Stimulated activated naive CD8-positive, alpha-beta T cell treated with anti-CD3 and anti-CD28 coated beads, Interleukin-15, Interleukin-2, amounts not matched to agents 100 U/mL and 50 U/mL, for 24 hours (primary cell): ENCODE data around the gene TMEM247.

ENCODE experiments used
- ATAC-seq: fragments of 150-1000 bp; cut with Tn5 transposase; one replicate; pipeline ENCODE4 v1.10.0; 2021
- DNase-seq: peaks from one replicate; pipeline ENCODE4 v3.0.0; 2021

Gene TMEM247

DNA sequence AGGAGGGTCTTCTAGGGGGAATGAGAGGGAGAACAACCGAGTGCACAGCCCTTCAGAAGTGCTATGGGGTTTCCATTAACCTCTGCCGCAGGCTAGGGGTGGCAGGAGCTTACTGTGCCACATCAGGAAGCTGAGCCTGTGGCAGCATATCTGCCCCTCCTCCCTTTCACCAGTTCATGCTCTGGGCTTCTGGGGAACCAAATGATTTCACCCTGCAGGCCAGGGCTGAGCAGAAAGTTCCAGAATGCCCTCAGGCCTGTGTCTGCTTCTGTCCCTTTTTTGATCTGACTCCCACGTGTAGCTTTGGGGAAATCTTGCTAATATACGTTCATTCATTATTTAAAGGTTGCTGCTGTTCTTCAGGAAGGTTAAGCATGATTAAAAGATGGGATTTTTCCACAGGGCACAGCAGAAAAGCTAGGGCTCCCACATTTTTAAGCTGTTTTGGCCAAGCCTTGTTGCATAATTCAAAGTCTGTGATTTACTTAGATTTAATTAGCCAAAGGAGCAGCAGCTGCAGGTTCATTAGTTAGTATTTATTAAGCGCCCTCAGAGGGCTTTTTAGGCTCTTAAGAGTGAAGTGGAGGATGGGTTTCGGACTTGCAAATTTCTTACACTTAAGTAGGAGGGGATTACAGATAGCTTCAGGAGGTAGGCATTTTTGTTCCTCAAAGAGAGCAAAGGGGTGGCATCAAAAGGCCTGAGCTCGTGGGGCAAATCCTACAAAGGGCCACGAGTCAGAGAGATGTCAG lies 10.2 kb downstream of the TMEM247 start:
- no peak for DNase-seq
- ATAC-seq, result no peak

DNA sequence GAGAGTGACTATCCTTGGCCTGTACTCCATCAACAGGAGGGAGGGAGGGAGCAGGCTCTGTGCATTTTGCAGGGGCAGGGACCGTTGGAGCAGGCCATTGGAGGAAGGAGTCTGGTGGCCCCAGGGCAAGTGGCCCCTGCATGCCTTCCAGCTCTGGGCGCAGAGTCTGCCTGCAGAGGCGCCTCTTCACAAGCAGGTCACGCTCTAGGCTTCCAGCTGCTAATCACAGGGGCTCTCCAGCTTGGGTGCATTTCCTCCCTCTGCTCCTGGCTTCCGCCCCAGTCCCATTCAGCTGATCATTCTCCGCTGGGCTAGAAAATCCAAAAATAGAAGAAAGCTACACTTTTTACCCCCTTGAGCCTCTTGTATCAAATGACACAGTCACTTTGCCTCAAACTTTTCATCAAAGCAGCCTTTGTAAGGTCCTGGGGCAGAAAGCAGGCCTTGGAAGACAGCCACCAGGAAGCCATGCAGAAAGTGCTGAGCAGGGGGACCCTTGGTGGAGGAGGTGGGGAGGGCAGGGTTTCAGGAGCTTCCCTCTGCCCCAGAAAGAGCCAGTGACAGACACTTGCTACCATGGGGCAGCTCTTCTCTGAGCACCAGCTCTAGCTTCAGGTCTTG lies 11.3 kb downstream of the TMEM247 start:
- no peak for ATAC-seq
- no peak for DNase-seq

DNA sequence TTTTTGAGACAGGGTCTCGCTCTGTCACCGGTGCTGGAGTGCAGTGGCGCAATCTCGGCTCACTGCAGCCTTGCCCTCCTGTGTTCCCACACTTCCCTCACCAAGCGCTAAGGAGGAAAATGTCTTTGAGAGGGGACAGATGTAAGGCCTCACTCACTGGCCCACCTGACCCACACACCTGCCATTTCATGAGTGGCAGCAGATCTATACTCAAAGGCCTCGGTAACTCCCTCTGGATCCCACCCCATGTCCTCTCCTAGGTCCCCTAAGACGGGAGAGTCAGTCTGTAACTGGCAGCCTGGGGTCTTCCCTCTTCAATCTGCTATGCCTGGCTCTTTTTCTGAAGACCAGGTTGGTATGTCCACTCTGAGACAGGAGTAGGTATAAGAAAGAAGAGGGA lies 12.9 kb downstream of the TMEM247 start:
- no peak for ATAC-seq
- DNase-seq, result no peak

DNA sequence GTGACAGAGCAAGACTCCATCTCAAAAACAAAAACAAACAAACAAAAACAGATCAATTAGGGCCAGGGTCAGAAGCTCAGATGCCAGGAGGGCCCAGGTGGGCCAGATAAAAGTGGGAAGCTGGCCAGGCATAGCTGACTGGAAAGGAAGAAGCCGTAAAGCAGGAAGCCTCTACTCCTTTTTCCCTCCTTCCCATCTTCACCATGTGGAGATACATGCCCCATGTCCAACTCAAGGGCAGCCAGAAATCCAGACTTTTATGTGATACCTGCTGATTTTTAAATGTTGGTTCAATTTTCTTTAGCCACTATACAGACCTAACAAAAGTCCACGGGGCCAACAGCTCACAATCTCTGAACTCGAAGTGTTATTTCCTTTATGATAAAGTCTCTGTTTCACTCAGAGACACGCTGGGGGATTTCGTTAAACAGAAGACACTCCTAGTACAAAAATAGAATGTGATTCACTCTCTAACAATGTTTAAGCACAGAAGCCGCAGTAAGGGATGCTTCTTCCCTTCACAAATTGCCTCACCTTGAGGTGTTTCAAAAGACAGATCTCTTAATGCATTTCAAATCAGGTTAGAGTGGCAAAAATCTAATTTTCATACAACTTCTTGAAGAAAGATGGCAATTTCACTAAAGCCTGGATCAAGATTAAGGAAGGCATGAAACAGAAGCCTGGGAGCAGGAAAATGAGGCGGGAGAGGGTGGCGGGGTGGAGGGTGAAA lies 14.0 kb downstream of the TMEM247 start:
- ATAC-seq (peak; percentile 35), DNase-seq (no peak)

DNA sequence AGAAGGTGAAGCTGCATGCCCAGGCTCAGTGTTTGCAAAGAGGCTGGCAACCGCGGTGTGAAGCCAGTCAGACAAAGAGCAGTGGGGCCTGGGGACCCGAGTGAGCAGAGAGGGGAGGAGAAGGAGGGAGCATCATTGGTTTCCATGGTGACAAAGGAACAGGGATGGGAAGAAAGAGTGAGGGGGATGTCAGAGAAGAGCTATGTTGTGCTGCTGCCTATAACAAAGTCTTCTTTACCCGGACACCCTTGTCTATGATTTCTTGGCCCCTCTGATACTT lies 14.5 kb downstream of the TMEM247 start:
- ATAC-seq (no peak), DNase-seq (no peak)

DNA sequence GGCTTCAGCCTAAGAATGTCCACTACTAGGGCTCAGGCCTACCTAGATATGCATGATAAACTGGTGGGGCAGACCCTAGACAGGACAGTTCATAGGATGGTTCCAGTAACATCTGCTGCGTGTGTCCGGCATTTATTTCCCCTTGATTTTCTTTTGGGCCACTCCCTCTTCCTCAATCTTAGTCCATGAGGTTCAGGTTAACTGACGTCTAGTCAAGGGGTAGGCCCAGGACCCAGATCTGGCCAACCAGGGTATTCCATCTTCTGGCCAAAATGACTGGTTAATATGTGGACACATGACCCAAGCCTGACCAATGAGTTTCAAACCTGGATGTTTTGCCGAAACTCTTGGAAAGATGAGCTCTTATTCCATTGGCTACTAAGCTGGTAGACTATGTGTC lies 15.2 kb downstream of the TMEM247 start:
- ATAC-seq, result no peak
- no peak for DNase-seq

DNA sequence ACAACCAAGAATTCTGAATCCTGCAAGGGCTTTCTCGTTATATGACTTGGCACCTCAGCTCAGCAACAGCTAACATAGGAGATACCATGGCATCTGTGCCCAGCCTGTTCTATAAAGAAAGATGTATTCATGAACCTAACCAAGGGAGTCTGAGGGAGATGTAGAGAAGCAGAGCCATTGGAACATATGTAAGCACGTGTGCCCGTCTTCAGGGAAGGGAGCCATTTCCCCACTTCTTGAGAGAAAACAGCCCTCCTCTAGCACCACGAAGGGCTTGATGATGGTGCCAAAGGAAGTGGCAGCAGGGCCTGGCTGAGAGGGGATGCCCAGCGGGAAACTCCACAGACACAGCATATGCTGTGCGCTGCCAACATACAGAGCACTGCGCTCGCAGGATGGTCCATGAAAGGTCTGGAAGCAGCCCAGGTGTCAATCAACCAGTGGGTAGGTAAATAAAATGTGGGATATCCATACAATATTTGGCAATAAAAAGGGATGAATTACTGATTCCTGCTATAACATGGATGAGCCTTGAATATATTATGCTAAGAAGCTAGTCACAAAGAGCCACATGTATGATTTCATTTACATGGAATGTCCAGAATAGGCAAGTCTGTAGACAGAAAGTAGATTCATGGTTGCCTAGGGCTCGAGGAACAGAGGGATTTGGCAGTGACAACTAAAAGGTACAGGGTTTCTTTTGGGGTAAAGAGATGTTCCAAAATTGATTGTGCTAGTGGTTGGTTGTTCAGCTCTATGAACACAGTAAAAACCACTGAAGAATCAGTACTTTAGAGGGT lies 16.1 kb downstream of the TMEM247 start:
- ATAC-seq (no peak), DNase-seq (no peak)

DNA sequence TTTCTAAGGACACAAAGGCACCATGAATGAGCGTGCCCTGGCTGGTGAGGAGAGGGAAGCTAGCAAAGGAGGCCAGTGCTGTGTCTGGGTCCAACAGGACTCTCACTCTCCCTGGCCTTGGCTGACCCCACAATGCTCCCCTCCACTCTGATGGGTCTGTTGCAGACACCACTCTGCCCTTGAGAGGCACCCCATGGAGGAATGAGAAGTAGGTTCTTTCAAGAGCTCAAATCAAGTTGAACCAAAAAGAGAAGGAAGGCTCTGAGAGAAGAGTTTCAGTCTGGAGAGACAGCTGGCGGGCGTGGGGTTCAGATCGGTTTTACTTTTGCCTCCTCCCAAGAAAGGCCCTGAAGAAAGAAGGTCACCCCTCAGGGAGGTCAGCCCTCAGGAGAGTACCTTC lies 18.4 kb downstream of the TMEM247 start:
- DNase-seq (no peak), ATAC-seq (no peak)

DNA sequence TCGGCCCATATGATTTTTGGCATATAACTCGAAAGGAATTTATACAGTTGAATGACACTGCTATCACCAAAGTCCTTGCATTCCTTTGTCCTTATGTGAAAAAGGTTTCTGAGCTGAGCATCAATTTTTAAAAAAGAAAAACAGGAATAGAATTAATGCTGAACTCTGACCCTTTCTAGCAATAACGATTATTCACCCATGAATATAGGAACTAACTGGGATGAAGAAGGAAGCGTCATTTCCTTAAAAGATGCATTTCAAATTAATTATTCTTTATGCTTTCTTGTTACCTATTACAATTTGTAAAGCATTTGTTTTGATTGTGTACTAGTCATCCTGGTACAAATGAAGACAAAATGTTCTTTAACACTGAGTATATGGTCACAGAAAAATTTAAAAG lies 19.3 kb downstream of the TMEM247 start:
- ATAC-seq, result no peak
- no peak for DNase-seq

DNA sequence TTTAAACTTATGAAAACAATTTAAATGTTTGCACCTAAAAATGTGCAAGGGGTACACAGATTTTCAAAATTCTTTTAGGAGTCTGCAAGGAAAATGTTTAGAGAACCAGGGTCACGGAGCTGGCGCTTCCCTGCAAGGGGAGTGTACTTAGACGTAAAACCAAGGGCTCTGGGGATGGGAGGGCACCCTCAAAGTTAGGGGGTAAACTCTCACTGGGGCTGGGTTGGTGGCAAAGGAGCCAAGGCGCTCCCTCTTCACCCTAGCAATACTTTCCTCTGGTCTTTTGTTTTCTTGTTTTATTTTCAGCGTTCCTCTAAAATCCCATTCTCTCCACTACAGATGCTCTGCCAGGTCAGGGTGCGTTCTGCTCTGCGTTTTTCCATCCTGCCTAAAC lies 20.0 kb downstream of the TMEM247 start:
- DNase-seq (no peak), ATAC-seq (no peak)

DNA sequence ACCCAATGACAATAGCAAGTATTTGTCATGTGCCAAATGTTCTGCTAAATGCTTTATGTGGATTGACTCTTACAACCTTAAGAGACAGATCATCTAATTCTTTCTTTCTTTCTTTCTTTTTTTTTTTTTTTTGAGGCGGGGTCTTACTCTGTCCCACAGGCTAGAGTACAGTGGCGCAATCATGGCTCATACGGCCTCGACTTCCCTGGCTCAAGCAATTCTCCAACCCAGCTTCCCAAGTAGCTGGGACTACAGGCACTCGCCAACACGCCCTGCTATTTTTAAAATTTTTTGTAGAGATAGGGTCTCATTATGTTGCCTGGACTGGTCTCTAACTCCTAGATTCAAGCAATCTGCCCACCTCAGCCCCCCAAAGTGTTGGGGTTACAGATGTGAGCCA lies 21.4 kb downstream of the TMEM247 start:
- DNase-seq (no peak), ATAC-seq (no peak)

DNA sequence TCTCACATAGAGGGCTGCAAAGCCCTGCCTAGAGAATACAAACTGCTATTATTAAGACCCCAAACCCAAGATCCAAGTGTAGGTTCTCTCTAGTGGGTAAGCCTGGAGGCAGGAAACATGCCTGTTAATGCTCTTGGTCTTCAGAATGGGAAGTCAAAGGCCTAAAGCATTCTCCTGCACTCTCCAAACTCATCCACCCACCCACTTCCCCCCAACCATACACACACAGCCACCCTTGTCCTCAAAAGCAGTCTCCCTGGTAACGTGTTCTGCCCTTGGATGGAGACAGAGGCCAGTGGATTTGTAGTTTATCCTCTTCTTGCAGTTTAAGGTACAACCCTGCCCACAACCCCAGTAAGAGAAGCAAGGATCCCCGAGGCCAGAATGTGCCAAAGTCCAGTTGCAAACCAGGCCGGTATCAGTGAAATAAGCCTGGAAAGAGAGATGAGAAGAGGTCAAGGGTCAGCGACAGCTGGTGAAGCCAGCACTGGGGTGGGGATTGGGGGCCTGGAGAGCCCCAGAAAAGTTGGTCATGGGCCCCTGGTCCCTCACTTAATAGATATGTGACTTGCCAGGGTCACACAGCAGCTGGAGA lies 23.0 kb downstream of the TMEM247 start:
- DNase-seq, result no peak
- no peak for ATAC-seq

DNA sequence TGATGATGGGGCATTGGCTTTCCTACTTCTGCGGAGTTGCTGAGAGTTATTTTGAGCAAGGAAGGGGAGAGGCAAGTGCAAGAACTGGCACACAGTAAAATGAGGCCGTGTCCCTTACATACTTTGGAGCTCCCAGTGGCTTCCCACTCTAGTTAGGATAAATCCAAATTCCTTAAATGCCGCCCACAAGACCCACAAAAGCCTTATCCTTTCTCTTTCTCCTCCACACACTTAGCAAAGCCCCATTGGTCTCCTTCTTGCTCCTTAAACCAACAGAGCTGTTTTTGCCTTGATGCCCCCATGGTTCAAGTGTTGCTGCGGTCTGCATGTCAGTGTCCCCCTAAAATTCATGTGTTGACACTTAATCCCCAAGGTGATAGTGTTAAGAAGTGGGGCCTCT lies 24.3 kb downstream of the TMEM247 start:
- ATAC-seq (no peak), DNase-seq (no peak)

DNA sequence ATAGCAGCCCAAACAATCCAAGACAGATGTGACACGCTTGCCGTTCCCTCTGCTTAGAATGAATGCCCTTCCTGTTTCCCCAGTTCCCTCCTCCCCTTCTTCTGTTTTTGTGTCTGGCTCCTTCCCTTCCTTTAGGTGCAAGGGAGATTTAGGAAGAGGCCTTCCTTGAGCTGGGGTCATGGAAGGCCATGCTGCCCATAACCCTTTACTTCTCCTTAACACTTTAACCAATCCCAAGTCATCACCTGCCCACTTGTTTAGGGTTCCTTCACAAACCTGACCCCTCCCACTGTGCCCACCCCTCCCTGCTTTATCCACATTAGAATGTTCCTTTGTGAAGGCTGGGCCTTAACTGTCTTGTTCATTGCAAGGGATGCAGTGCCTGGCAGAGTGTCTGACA lies 24.9 kb downstream of the TMEM247 start:
- DNase-seq (no peak), ATAC-seq (no peak)

DNA sequence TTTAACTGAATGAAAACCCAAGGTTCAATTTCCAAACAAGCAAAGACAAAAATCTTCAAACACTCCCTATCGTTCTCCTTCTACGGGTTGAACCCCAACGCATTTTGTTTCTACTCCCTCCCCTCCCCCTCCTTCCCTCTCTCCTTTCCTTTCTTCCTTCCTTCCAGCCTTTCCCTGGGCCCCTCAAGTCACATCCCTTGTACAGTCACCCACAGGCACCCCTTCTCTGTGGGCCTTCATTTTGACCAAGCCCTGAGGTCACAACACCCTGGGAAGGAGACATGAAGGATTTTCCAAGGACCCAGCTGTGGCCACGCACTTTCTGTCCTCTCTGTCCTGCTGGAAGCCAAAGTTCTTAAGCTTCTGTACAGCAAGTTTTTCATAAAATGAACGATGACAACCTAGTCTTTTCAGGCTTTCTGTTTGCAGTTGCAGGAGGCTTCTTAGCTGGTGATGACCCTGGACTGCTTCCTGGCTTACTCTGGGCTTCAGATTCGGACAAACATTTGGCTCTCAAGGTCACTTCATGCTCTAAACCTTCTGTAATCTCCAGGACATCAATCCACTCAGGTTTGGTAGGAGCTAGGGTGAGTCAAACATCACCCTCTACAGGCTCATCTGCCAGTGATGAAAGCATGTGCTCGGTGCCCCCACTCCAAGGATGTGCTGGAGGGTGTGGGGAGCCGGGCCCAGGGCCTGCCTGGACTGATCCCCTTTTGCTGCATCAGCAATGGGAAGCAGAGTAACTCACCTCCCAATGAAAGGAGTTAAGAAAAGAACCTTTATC lies 25.5 kb downstream of the TMEM247 start:
- ATAC-seq (no peak), DNase-seq (no peak)

DNA sequence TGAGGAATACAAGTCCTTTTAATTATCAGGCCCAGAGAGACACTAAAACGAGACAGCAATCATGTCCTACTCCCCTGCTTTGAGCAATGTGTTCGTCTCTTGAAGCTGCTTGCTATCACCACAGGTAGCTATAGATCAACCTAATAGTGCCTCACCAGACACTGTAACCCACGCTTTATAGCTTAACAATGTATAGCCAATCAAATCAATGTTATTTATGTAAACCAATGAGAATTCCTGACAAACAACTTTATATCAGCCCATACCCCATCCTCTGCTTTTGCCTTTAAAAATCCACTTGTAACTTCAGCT lies 26.1 kb downstream of the TMEM247 start:
- DNase-seq (no peak), ATAC-seq (no peak)

DNA sequence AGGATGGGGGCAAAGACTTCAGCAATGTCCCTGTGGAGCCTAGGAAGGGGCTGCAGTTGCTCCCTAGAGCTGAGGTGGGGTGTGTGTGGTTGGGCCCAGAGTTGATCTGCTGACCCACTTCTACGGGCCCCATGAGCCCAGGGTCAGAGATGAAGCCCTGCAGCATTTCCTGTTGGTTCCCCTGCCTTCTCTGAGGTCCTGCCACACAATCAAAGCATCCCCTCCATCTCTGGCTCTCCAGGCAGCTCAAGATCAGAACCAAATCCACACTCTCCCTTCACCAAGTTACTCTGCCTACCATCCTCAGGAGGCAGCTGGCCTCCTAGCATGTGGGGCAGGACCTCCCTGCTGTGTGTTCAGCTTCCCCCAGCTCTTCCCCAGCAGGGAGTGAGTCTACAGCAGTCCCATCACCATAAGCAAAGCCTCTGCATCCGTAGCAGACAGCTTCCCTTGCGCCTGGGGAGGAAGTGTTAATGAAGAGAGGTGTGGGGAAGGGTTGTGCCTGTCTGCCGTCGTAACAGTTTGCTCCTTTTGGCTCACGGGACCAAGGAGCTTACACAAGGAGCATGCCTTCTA lies 26.9 kb downstream of the TMEM247 start:
- no peak for DNase-seq
- no peak for ATAC-seq

DNA sequence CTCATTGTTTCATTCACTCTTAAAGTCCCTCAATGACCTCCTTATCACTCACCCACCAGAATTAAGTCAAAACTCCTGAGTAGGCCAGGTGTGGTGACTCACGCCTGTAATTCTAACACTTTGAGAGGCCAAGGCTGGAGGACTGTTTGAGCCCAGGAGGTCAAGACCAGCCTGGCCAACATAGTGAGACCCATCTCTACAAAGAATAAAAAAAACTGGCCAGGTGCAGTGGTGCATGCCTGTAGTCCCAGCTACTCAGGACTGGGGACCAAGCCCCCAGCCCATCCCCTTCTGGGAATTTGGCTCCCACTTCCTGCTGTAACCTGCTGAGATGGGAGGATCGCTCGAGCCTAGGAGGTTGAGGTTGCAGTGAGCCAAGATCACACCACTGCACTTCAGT lies 28.9 kb downstream of the TMEM247 start:
- no peak for DNase-seq
- ATAC-seq, result no peak

DNA sequence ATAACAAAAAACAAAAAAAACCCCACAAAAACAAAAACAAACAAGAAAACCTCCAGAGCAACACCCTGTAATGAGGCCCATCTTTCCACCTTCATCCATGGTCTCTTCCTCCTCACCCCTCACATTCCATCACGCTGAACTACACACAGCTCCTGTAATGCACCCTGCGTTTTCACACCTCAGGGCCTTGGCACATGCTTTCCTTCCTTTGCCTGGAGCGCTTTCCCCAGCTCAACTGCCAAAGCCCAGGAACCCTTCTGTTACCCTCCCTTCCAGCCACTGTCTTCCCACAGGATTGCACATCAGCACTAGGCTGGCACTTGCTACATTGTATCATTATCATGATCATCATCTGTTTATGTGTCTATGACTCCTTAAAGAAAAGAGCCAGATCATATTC lies 29.4 kb downstream of the TMEM247 start:
- ATAC-seq (no peak), DNase-seq (no peak)

DNA sequence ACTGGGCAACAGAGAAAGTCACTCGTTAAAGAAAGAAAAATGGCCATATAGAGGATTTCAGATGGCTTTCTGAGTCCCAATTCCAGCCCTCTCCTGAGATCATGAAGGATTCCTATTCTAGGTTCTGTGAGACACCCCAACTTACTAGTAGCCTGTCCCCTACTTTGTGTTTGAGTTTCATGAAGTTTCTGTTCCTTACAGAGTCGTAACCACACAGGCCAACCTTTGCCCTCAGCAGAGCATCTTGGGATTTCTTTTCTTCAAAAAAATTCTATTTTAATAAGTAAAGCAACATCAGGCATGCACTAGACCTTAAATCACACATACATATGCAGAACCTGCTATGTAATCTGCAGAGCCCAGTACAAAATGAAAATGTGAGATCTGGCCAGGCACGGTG lies 30.4 kb downstream of the TMEM247 start:
- DNase-seq (no peak), ATAC-seq (no peak)

DNA sequence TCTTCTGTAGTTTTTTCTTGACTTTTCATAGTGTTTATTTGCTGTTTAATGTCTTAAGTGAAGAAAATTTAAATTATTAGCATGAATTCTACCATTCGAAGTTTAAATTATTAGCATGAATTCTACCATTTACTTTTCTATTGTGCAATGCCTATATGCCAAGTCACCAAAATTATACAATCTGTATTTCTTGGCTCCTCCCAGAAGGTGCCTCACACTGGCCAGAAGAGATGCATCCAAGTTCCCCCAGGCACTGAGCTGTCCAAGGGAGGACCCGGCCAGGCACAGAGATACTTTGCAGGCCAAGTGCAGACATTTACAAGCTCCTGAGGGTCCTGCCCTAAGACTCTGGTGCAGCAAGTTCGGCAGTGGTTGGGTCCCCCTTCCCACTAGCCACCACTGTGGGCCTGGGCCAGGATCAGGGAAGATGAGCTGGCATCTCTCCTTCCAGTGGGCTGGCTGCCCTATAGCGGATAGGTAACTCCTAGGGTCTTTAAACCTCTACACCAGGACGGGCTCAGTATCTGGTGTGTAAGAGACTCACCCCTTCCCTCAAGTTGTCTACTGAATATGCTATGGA lies 31.3 kb downstream of the TMEM247 start:
- DNase-seq (no peak), ATAC-seq (no peak)
